Measurements from ENCODE around the gene WDFY4. TPM values are rescaled to one million over a fixed set of nuclear protein-coding genes. Genes with fewer than 3 reads are reported as not detected.

WDFY4 gene
- polyA plus RNA-seq, 1 of the 3 experiments (the other 2 are of a cell fraction), result not detected

DNA sequence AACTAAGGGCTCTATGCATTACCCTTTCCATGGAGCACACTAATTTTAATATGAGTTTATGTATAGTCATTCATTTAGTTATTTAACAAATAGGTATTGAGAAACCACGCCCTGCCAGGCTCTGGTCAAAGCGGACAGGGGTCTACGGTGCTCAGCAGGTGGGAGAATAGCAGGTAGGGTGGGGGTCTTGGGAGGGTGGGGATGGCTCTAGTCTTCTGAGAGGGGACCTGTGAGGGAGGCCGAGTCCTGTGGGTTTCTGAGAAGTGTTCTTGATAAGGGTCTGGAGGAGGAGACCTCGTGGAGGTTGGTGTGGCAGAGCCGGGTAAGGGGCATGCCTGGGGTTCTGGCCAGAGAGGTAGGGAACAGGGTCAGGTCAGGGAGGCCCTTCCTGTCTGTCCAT, 1.1 kb downstream of the WDFY4 start:
- no peaks in the 10 kb centered on the region for H3K27me3 ChIP-seq (ENCODE audit: insufficient read depth)
- no peak overlapping the region for H3K4me3 ChIP-seq (ENCODE audit: low read depth in 2 of 2, low read length in 1 of 2)
- no peak for TF ChIP-seq GABPA (IDR thresholded peaks at IDR 0.05; ENCODE audit: low read depth)
- TF ChIP-seq SMC3 (IDR thresholded peaks at IDR 0.05; ENCODE audit: low read depth, low read length), result no peak
- no peak for TF ChIP-seq EP300 (IDR thresholded peaks at IDR 0.05; ENCODE audit: borderline replicate concordance in 1 of 2, low read depth in 1 of 2, low read length in 1 of 2)
- no peak for TF ChIP-seq FOXM1 (IDR thresholded peaks at IDR 0.05; ENCODE audit: low read depth)
- TF ChIP-seq FOXJ3 (CRISPR knock-in tag; IDR thresholded peaks at IDR 0.05), result no peak
- TF ChIP-seq EZH2phosphoT487 (IDR thresholded peaks at IDR 0.05; ENCODE audit: borderline replicate concordance, low read depth), result no peak
- TF ChIP-seq TCF12 (IDR thresholded peaks at IDR 0.05), result no peak
- no peak overlapping the region for H3K9ac ChIP-seq
- H3K4me1 ChIP-seq (ENCODE audit: control insufficient read depth in 1 of 2, insufficient read depth in 2 of 2, low read depth in 1 of 2, low read length in 1 of 2), result no peaks in the 10 kb centered on the region
- no peak overlapping the region for H3K27ac ChIP-seq (ENCODE audit: low read depth in 2 of 2, low read length in 1 of 2)
- ChIA-PET POLR2A (no interaction called here), CTCF (no interaction called here)
- no peak overlapping the region for H2AFZ ChIP-seq (ENCODE audit: low read depth)
- no peaks in the 10 kb centered on the region for H3K9me2 ChIP-seq
- H3K79me2 ChIP-seq (ENCODE audit: insufficient read depth), result no peaks in the 10 kb centered on the region
- DNase-seq, result no peak
- no peaks in the 10 kb centered on the region for H3F3A ChIP-seq (replicated peaks; ENCODE audit: insufficient read depth)
- no peak overlapping the region for H3K4me2 ChIP-seq
- WGBS (ENCODE audit: low lambda C conversion rate), result 44% methylated on average over 6 of the region's 6 CpGs
- no peaks in the 10 kb centered on the region for H4K20me1 ChIP-seq (ENCODE audit: insufficient read depth)
- H3K36me3 ChIP-seq (replicated peaks in 1 of 2; ENCODE audit: control insufficient read depth in 1 of 2, insufficient read depth in 2 of 2, low read length in 1 of 2), result no peaks in the 10 kb centered on the region
- H3K9me3 ChIP-seq, result no peaks in the 10 kb centered on the region; the same call in 1 of the 2 replicates

DNA sequence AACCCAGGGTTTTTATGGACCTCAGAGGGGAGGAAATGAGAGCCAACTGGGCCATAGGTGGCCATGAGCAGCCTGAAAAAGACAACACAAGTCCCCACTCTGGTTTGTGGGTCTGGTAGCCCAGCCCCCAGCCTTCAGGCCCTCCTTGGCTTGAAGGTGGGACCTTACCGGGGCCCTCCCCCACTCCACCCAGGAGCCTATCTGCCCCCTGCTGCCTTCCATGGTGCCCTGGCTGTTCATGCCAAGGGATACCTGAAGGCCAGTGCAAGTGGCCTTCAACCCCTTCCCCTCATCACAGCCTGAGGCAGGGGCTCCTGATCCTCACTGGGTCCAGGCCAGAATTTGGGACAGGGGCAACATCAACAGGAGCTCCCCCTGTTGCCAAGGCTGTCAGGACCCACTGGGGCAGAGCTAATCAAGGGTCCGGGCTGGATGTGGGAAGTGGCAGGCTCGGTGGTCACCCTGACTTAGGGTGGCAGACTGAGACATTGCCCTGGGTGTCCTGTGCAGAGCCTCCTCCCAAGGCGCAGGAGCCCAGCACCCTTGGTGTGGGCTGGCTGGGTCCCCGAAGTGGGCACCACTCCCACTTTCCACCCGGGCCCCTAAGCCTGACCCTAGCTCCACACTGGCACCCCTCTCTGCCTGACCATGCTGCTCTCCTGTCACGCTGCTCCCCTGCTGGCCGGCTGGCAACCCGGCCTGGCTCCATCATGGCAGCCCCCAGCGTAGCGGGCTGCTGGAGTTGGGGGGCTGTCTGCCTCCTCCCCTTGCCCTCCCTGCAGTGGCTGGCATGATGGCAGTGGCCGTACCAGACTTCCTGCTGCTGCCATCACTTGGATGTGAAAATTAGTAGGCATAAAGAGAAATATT, 6.4 kb downstream of the WDFY4 start:
- POLR2A ChIA-PET, result no interaction called here
- Histone ChIP-seq H4K20me1 (ENCODE audit: insufficient read depth) (no peaks in the 10 kb centered on the region), H3K9me2 (no peaks in the 10 kb centered on the region), H3K36me3 (replicated peaks in 1 of 2; ENCODE audit: control insufficient read depth in 1 of 2, insufficient read depth in 2 of 2, low read length in 1 of 2) (no peaks in the 10 kb centered on the region), H3K9ac (no peak overlapping the region), H3F3A (replicated peaks; ENCODE audit: insufficient read depth) (no peaks in the 10 kb centered on the region), H3K27me3 (ENCODE audit: insufficient read depth) (no peaks in the 10 kb centered on the region), H3K4me3 (ENCODE audit: low read depth in 2 of 2, low read length in 1 of 2) (no peak overlapping the region), H3K79me2 (ENCODE audit: insufficient read depth) (no peaks in the 10 kb centered on the region), H3K9me3 (no peaks in the 10 kb centered on the region; the same call in 1 of the 2 replicates), H3K27ac (ENCODE audit: low read depth in 2 of 2, low read length in 1 of 2) (no peak overlapping the region), H2AFZ (ENCODE audit: low read depth) (no peak overlapping the region), H3K4me1 (ENCODE audit: control insufficient read depth in 1 of 2, insufficient read depth in 2 of 2, low read depth in 1 of 2, low read length in 1 of 2) (peaks cover 0 to 11% of the 10 kb centered on the region in 2 experiments; a peak in 1 of 4 replicates), H3K4me2 (no peak overlapping the region)
- no peak for TF ChIP-seq NRF1 (IDR thresholded peaks at IDR 0.05; ENCODE audit: low read depth, low read length)
- TF ChIP-seq, protein P1, sequence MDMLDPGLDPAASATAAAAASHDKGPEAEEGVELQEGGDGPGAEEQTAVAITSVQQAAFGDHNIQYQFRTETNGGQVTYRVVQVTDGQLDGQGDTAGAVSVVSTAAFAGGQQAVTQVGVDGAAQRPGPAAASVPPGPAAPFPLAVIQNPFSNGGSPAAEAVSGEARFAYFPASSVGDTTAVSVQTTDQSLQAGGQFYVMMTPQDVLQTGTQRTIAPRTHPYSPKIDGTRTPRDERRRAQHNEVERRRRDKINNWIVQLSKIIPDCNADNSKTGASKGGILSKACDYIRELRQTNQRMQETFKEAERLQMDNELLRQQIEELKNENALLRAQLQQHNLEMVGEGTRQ (IDR thresholded peaks at IDR 0.05; ENCODE audit: borderline replicate concordance, low read depth, low read length), result no peak
- 46% methylated on average over 5 of the region's 12 CpGs for WGBS (ENCODE audit: low lambda C conversion rate)
- no peak for DNase-seq
- CTCF ChIA-PET, result interaction anchor here (0.6 to 1.3 kb wide), 2 partner anchors 10 to 32 kb away, joined by 3 read pairs; no protein-coding TSS in a partner anchor
